Brain microvascular endothelial cell (primary cell): Measurements from ENCODE around the gene CYB5R3.

ENCODE experiments used
- DNase-seq: peaks from one replicate; pipeline ENCODE4 v3.0.0-alpha.2; 2020
- H3K27ac ChIP-seq: fragments of 250-450 bp; sonication (Bioruptor Pico); 2 replicates; pipeline ENCODE4 v1.5.1; 2020; ENCODE audit warnings: mild to moderate bottlenecking, moderate library complexity
- H3K27me3 ChIP-seq: fragments of 250-450 bp; sonication (Bioruptor Pico); replicated peaks from 2 replicates; pipeline ENCODE4 v1.5.1; 2020; ENCODE audit warnings: mild to moderate bottlenecking
- H3K36me3 ChIP-seq: fragments of 250-450 bp; sonication (Bioruptor Pico); replicated peaks from 2 replicates; pipeline ENCODE4 v1.5.1; 2020; ENCODE audit warnings: mild to moderate bottlenecking
- H3K4me3 ChIP-seq: 2 replicates; pipeline ENCODE4 v1.5.1; 2011; ENCODE audit warnings: low read depth, mild to moderate bottlenecking, control low read depth, low read length, moderate library complexity
- in situ Hi-C: cut with HindIII; loops from 2 replicates; pipeline ENCODE4 v1.10.0; 2017; ENCODE audit warnings: low sequenced_read_pairs, low pct_ligation_motif_present
- TF ChIP-seq, protein P1 (sequence below): IDR thresholded peaks from 2 replicates; pipeline ENCODE4 v1.5.1; 2011; ENCODE audit warnings: low read depth, mild to moderate bottlenecking, moderate library complexity, low read length, control low read depth, inconsistent platforms; ENCODE audit errors: missing control alignments

The CYB5R3 gene

GRCh38 chr22:42656578-42656977 is 7.4 kb upstream of the CYB5R3 start:
- TF ChIP-seq, protein P1, sequence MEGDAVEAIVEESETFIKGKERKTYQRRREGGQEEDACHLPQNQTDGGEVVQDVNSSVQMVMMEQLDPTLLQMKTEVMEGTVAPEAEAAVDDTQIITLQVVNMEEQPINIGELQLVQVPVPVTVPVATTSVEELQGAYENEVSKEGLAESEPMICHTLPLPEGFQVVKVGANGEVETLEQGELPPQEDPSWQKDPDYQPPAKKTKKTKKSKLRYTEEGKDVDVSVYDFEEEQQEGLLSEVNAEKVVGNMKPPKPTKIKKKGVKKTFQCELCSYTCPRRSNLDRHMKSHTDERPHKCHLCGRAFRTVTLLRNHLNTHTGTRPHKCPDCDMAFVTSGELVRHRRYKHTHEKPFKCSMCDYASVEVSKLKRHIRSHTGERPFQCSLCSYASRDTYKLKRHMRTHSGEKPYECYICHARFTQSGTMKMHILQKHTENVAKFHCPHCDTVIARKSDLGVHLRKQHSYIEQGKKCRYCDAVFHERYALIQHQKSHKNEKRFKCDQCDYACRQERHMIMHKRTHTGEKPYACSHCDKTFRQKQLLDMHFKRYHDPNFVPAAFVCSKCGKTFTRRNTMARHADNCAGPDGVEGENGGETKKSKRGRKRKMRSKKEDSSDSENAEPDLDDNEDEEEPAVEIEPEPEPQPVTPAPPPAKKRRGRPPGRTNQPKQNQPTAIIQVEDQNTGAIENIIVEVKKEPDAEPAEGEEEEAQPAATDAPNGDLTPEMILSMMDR = no peak
- Histone ChIP-seq H3K27me3 (no peaks in the 10 kb centered on the region), H3K36me3 (no peaks in the 10 kb centered on the region), H3K27ac (no peak overlapping the region), H3K4me3 (no peak overlapping the region)
- no peak for DNase-seq
- in situ Hi-C loops = no loop called here

DNA sequence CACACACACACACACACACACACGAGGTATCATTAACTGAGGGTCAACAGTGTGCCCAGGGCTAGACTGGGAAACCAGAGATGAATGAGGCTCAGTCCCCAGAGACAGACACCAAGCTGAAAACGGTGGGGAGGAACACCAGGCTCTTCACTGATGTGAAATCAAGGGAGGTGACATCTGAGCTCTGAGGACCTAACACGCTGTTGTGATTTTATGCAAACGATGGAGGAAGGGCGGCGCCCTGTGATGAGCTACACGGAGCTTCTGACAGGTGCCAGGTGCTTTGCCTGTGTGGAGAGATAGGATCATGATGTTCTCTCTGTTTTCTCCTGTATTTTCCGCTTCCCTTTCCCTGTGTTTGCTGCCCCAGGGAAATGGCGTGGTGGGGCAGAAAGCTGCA is 6.5 kb upstream of the CYB5R3 start:
- H3K27ac ChIP-seq = no peak overlapping the region
- DNase-seq = no peak

DNA sequence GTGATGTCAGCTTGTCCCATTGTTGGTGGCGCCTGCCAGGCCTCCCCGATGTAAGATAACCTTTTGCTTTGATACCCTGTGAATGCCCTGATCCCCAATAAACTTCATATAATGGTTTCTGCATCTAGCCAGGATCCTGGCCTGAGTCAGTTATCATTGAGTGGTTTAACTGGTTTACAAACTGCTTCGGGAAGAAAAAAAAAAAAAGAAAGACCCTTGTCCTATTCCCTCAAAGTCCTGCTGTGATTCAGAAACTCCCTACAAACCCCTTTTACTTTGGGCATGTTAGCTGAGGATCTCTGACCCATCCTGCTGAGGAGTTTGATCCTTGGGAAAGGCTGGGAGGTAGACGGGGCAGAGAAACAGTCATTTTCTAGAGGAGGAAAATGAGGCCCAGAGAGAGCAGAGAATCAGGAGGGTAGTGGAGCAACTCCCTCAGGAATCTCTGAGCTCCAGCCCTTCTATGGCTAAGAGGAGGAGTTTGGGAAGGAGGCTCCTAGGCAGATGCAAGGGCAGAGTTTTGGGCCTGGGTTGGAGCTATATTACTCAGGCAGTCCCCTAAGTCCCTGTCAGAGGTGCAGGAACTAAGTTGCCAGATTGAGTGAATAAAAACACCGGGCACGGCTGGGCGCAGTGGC is 5.4 kb upstream of the CYB5R3 start:
- Histone ChIP-seq H3K36me3 (no peaks in the 10 kb centered on the region), H3K27me3 (no peaks in the 10 kb centered on the region), H3K27ac (no peak overlapping the region), H3K4me3 (no peak overlapping the region)
- in situ Hi-C loops = no loop called here
- DNase-seq = no peak
- TF ChIP-seq, protein P1 = no peak

More for the DNA sequence above, 6.5 kb upstream of the CYB5R3 start:
- H3K27me3 ChIP-seq = no peaks in the 10 kb centered on the region
- H3K4me3 ChIP-seq = no peak overlapping the region
- in situ Hi-C loops = no loop called here
- TF ChIP-seq, protein P1 = no peak
- H3K36me3 ChIP-seq = no peaks in the 10 kb centered on the region

- TF ChIP-seq, protein P1 = no peak
- no peaks in the 10 kb centered on the region for H3K36me3 ChIP-seq
- in situ Hi-C loops = no loop called here
- DNase-seq = no peak
- no peaks in the 10 kb centered on the region for H3K27me3 ChIP-seq
- no peak overlapping the region for H3K4me3 ChIP-seq
- no peak overlapping the region for H3K27ac ChIP-seq
Observed at GRCh38 chr22:42653999-42654398, 4.8 kb upstream of the CYB5R3 start.

- no peak overlapping the region for H3K27ac ChIP-seq
- DNase-seq = no peak
- TF ChIP-seq, protein P1 = no peak
- H3K4me3 ChIP-seq = no peak overlapping the region
- H3K36me3 ChIP-seq = no peaks in the 10 kb centered on the region
- no peaks in the 10 kb centered on the region for H3K27me3 ChIP-seq
- in situ Hi-C loops = no loop called here
Observed at GRCh38 chr22:42651134-42651533, 1.9 kb upstream of the CYB5R3 start.
